GM19397 (cell line): ENCODE results near the gene RNF144A.
A peak's percentile ranks its signal among the peaks of the same experiment; 100 is the strongest.

Experiments used
- ATAC-seq: cut with Tn5 transposase; IDR thresholded peaks from one replicate; pipeline ENCODE4 v1.9.1; 2021; ENCODE audit warnings: mild to moderate bottlenecking, moderate library complexity; ENCODE audit not compliant: unreplicated experiment

Gene RNF144A

GRCh38 chr2:6945087-6945813 is 28.0 kb downstream of the RNF144A start:
- peak; percentile 87 for ATAC-seq

GRCh38 chr2:6945821-6946220 is 28.6 kb downstream of the RNF144A start:
- no peak for ATAC-seq

GRCh38 chr2:6946722-6947121 is 29.5 kb downstream of the RNF144A start:
- ATAC-seq = no peak

- no peak for ATAC-seq
These were observed 30.9 kb downstream of the RNF144A start for GRCh38 chr2:6947929-6948676.

GRCh38 chr2:6948677-6949351 is 31.6 kb downstream of the RNF144A start:
- ATAC-seq = no peak

- no peak for ATAC-seq
These were observed 33.8 kb downstream of the RNF144A start for GRCh38 chr2:6951046-6951445.

- no peak for ATAC-seq
These were observed 34.9 kb downstream of the RNF144A start for GRCh38 chr2:6952101-6952500.

GRCh38 chr2:6954586-6954985 is 37.4 kb downstream of the RNF144A start:
- no peak for ATAC-seq

- ATAC-seq = no peak
These were observed 38.4 kb downstream of the RNF144A start for GRCh38 chr2:6955511-6956136.

- ATAC-seq = no peak
These were observed 39.4 kb downstream of the RNF144A start for GRCh38 chr2:6956566-6956965.

GRCh38 chr2:6957031-6957714 is 40.0 kb downstream of the RNF144A start:
- ATAC-seq = no peak

- ATAC-seq = no peak
These were observed 40.9 kb downstream of the RNF144A start for GRCh38 chr2:6957910-6958615.

- ATAC-seq = no peak
These were observed 41.5 kb downstream of the RNF144A start for GRCh38 chr2:6958616-6959235.

GRCh38 chr2:6959751-6960150 is 42.5 kb downstream of the RNF144A start:
- no peak for ATAC-seq

GRCh38 chr2:6960659-6961058 is 43.4 kb downstream of the RNF144A start:
- no peak for ATAC-seq

GRCh38 chr2:6963727-6964126 is 46.5 kb downstream of the RNF144A start:
- ATAC-seq = no peak

GRCh38 chr2:6965071-6965795 is 48.0 kb downstream of the RNF144A start:
- no peak for ATAC-seq

GRCh38 chr2:6966446-6966940 is 49.3 kb downstream of the RNF144A start:
- no peak for ATAC-seq

GRCh38 chr2:6967301-6967700 is 50.1 kb downstream of the RNF144A start:
- ATAC-seq = no peak
